Rectal smooth muscle tissue (tissue), 1 donor: ENCODE measurements around the gene GMPR.

Experiments
- H3K27ac ChIP-seq: one replicate; pipeline ENCODE4 v1.7.0; 2013; ENCODE audit warnings: low read depth, low read length, inconsistent platforms
- H3K27me3 ChIP-seq: one replicate; pipeline ENCODE4 v1.7.0; 2013; ENCODE audit warnings: low read length; ENCODE audit not compliant: control insufficient read depth, insufficient read depth
- H3K36me3 ChIP-seq: one replicate; pipeline ENCODE4 v1.7.0; 2013; ENCODE audit warnings: low read length; ENCODE audit not compliant: control insufficient read depth, insufficient read depth
- H3K4me1 ChIP-seq: one replicate; pipeline ENCODE4 v1.7.0; 2013; ENCODE audit warnings: low read length; ENCODE audit not compliant: control insufficient read depth, insufficient read depth
- H3K4me3 ChIP-seq: one replicate; pipeline ENCODE4 v1.7.0; 2013; ENCODE audit warnings: low read length
- H3K9ac ChIP-seq: one replicate; pipeline ENCODE4 v1.7.0; 2013; ENCODE audit warnings: low read length

GMPR gene

DNA sequence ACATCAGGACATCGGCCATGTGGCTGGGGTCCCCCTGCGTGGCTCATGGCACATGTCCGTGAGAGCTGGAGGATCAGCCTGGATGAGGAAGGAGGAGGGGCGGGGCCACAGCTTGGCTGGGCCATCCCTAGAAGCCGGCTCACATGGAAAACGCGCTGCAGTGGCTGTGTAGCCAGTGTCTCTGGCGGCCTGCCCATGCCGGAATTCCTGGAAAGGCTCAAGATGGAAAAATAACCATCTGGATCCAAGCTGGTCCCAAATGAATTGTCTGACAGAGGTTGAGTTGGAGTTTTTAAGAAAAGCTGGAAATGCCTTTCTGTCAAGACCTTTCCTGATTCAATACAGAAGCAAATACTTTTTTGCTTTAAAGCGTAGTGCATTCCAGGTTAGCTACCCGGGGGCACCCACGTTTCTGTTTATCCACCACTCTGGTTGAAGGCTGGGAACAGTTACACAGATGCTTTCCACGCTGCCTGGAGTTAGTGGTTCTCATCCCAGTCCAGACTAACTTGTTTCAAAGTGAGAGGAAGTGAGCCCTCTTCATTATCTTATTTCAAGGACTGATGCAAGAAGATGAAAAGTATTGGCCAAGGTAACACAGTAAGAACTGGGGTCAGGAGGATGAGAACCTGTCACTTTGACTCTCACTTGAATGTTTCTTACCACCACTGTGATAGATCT, 99.0 kb downstream of the GMPR start:
- no peak overlapping the region for H3K9ac ChIP-seq
- no peaks in the 10 kb centered on the region for H3K27me3 ChIP-seq
- H3K4me1 ChIP-seq = peaks cover 23% of the 10 kb centered on the region
- H3K36me3 ChIP-seq = no peaks in the 10 kb centered on the region
- H3K4me3 ChIP-seq = no peak overlapping the region
- H3K27ac ChIP-seq = peak overlapping the region; percentile 11

DNA sequence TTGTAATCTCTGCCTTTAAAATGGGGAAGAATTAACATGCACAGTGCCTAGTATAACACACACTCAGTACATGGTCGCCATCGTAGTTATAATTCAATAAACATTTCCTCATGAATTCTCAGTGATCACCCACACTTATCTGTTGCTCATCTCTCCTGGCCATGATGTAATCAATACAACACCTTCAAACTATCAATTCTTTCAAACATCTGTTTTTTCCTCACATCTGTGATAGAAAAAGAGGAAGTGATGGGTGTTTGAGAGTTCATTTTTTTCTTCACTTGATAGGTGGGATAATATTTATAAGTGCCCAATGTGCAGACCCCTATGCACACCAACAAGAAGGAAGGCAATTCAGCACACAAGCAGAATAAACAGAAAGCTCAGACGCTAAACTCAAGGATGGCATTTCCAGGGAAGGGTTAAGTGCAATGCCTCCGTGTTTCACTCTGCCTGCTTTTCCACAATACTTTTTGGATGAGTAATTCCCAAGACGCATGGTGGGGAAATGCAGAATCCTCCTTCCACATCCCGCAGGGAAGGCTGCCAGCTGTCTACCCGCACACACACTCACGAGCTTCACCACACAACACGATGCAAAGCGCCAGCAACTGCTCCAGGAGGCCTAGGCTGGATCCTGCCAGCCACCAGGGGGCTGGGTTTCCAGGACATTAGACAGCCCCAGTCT, 100.3 kb downstream of the GMPR start:
- H3K27ac ChIP-seq = peak overlapping the region; percentile 66
- no peaks in the 10 kb centered on the region for H3K36me3 ChIP-seq
- H3K9ac ChIP-seq = no peak overlapping the region
- H3K27me3 ChIP-seq = no peaks in the 10 kb centered on the region
- no peak overlapping the region for H3K4me3 ChIP-seq
- peaks cover 25% of the 10 kb centered on the region for H3K4me1 ChIP-seq

DNA sequence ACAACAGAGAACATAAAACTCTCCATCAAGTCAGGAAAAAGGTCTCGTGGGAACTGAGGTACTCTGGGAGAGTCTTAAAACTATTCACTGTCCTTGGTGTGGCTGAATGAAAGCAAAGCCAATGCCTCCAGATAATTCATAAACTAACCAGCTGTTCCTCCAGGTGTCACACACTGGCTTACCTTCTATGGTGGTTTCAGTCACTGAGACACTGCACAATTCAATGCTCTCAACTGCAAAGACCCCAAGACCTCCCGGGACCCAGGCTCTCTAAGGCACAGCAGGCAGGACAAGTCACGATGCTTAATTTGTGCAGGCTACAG, 100.8 kb downstream of the GMPR start:
- no peaks in the 10 kb centered on the region for H3K27me3 ChIP-seq
- H3K4me3 ChIP-seq = no peak overlapping the region
- H3K36me3 ChIP-seq = no peaks in the 10 kb centered on the region
- no peak overlapping the region for H3K9ac ChIP-seq
- H3K4me1 ChIP-seq = peaks cover 25% of the 10 kb centered on the region
- H3K27ac ChIP-seq = peak overlapping the region; percentile 66

DNA sequence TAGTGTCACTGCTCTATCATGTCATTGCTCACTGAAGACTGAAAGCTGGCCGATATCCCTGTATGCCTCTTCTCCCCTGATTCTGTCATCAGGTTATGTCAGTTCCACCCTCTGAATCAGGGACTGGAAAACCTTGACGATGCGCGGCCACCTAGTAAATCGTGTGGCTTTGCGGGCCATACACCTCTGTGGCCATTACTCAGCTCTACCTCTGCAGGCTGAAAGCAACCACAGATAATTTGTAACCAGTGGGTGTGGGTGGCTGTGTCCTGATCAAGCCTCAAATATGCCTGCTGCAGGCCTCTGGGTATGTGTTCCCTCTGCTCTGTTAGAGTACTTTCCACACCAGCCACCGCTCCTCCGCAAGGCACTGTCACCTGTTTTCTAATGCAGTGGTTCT, 105.2 kb downstream of the GMPR start:
- H3K4me3 ChIP-seq = no peak overlapping the region
- peaks cover 19% of the 10 kb centered on the region for H3K4me1 ChIP-seq
- no peak overlapping the region for H3K9ac ChIP-seq
- no peaks in the 10 kb centered on the region for H3K27me3 ChIP-seq
- H3K36me3 ChIP-seq = no peaks in the 10 kb centered on the region
- H3K27ac ChIP-seq = no peak overlapping the region

DNA sequence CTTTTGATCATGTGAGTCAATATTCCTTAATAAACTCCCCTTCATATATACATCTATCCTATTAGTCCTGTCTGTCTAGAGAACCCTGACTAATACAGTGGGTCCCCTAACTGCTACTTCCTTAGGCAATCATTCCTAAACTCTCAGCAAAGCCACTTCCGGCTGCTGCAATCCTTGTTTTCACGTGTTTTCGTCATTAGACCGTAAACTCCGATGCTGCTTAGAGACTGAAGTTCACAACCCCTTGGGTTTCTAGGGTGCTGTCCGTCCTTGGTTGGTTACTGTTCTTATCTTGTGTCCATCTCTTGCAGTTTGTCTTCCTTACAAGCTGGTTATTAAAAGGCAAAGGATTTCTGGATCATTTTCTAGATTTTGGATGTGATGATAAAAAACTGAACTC, 106.4 kb downstream of the GMPR start:
- Histone ChIP-seq H3K27me3 (no peaks in the 10 kb centered on the region), H3K36me3 (no peaks in the 10 kb centered on the region), H3K4me1 (peaks cover 9% of the 10 kb centered on the region), H3K9ac (no peak overlapping the region), H3K4me3 (no peak overlapping the region), H3K27ac (no peak overlapping the region)
